ENCODE data around the gene PTCSC3.

The PTCSC3 gene

DNA sequence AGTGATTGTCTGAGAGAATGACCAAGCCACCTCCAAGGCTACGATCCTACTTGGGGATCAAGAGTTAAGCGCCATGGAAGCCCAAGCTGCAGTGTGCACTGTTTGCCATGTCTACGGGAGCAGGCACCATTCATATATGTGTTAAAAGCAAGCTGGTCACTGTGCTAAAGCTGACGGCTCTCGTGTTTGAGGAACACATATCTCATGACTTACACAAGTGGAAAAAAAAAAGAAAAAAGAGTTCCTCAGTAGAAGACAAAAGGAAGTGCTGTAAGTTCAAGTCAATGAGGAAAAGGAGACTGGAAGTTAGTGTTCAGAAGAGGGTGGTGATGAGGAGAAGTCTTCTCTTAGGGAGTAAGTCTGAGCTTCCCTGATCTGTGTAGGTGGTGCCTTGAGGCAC lies 4.9 kb upstream of the PTCSC3 start:
- no peak overlapping the region for H3K4me3 ChIP-seq (ENCODE audit: low read length in 2 of 2)
- no CpG with 5 or more reads among the region's 5 CpGs for WGBS, 2 donors (ENCODE audit: extremely low coverage in 2 of 2, insufficient read length in 2 of 2, insufficient replicate concordance in 1 of 2)

DNA sequence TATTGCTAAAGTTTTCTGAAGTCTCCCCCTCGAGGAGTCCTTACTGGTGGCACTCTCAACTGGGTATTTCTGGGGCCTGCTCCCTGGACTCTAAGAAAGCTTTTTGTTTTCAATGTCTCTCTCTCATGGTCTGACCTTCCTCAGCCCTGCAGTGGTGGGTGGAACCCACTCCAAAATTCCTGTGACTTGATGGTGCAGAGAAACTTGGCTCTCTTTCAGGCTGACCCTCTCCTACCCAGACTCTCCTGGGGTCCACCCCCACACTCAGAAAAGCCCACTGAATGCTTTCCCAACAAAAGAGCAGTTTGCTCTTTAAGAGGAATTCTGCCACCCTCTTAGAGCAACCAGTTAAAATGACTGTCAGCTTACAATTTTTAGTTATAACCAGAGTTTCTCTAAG lies 967 bp upstream of the PTCSC3 start:
- Histone ChIP-seq H3K79me1 (ENCODE audit: low read depth, low read length) (no peaks in the 10 kb centered on the region), H3K14ac (ENCODE audit: low read length) (no peak overlapping the region), H4K91ac (ENCODE audit: low read depth, low read length, poor library complexity) (no peak overlapping the region), H3K36me3 (replicated peaks in 1 of 2; ENCODE audit: control insufficient read depth in 2 of 2, insufficient read depth in 2 of 2, low read length in 2 of 2) (no peaks in the 10 kb centered on the region), H2BK5ac (ENCODE audit: low read length) (no peak overlapping the region), H3K23ac (ENCODE audit: low read depth, low read length, poor library complexity) (no peak overlapping the region), H3K18ac (ENCODE audit: low read length) (no peak overlapping the region), H3K27me3 (ENCODE audit: control insufficient read depth in 3 of 3, insufficient read depth in 3 of 3, low read depth in 1 of 3, low read length in 3 of 3) (peaks cover 0 to 22% (median 0%) of the 10 kb centered on the region in 3 experiments), H3K9me3 (replicated peaks in 1 of 2; ENCODE audit: control insufficient read depth in 2 of 2, insufficient read depth in 1 of 2, low read depth in 1 of 2, low read length in 2 of 2) (no peaks in the 10 kb centered on the region), H2AFZ (ENCODE audit: low read length) (no peak overlapping the region), H2AK5ac (ENCODE audit: low read depth, low read length) (no peak overlapping the region), H3K9ac (ENCODE audit: low read depth, low read length, poor library complexity) (no peak overlapping the region), H2BK15ac (ENCODE audit: low read length) (no peak overlapping the region), H3K4me3 (ENCODE audit: low read length in 2 of 2) (no peak overlapping the region), H3K27ac (replicated peaks; ENCODE audit: low read length) (no peak overlapping the region), H2BK120ac (ENCODE audit: low read depth, low read length) (no peak overlapping the region), H3K4me1 (ENCODE audit: control insufficient read depth in 2 of 2, insufficient read depth in 1 of 2, low read depth in 1 of 2, low read length in 2 of 2) (no peaks in the 10 kb centered on the region), H3K4me2 (ENCODE audit: insufficient read depth, low read length, poor library complexity, severe bottlenecking) (no peak overlapping the region), H4K8ac (ENCODE audit: low read depth, low read length) (no peak overlapping the region), H2BK12ac (ENCODE audit: low read length) (no peak overlapping the region), H3K4ac (ENCODE audit: low read length) (no peak overlapping the region)
- no CpG with 5 or more reads among the region's 1 CpG for WGBS, 2 donors (ENCODE audit: extremely low coverage in 2 of 2, insufficient read length in 2 of 2, insufficient replicate concordance in 1 of 2)
- no peak for DNase-seq (ENCODE audit: low spot score)

More for the DNA sequence above, 4.9 kb upstream of the PTCSC3 start:
- Histone ChIP-seq H2AK5ac (ENCODE audit: low read depth, low read length) (no peak overlapping the region), H3K27me3 (ENCODE audit: control insufficient read depth in 3 of 3, insufficient read depth in 3 of 3, low read depth in 1 of 3, low read length in 3 of 3) (no peaks in the 10 kb centered on the region), H3K4me1 (ENCODE audit: control insufficient read depth in 2 of 2, insufficient read depth in 1 of 2, low read depth in 1 of 2, low read length in 2 of 2) (no peaks in the 10 kb centered on the region), H3K14ac (ENCODE audit: low read length) (no peak overlapping the region), H2BK12ac (ENCODE audit: low read length) (no peak overlapping the region), H2AFZ (ENCODE audit: low read length) (no peak overlapping the region), H3K9me3 (replicated peaks in 1 of 2; ENCODE audit: control insufficient read depth in 2 of 2, insufficient read depth in 1 of 2, low read depth in 1 of 2, low read length in 2 of 2) (no peaks in the 10 kb centered on the region), H3K79me1 (ENCODE audit: low read depth, low read length) (no peaks in the 10 kb centered on the region), H2BK15ac (ENCODE audit: low read length) (no peak overlapping the region), H3K23ac (ENCODE audit: low read depth, low read length, poor library complexity) (no peak overlapping the region), H3K36me3 (replicated peaks in 1 of 2; ENCODE audit: control insufficient read depth in 2 of 2, insufficient read depth in 2 of 2, low read length in 2 of 2) (no peaks in the 10 kb centered on the region), H2BK120ac (ENCODE audit: low read depth, low read length) (no peak overlapping the region), H2BK5ac (ENCODE audit: low read length) (no peak overlapping the region), H4K8ac (ENCODE audit: low read depth, low read length) (no peak overlapping the region), H4K91ac (ENCODE audit: low read depth, low read length, poor library complexity) (no peak overlapping the region), H3K9ac (ENCODE audit: low read depth, low read length, poor library complexity) (no peak overlapping the region), H3K18ac (ENCODE audit: low read length) (no peak overlapping the region), H3K4me2 (ENCODE audit: insufficient read depth, low read length, poor library complexity, severe bottlenecking) (no peak overlapping the region), H3K27ac (replicated peaks; ENCODE audit: low read length) (no peak overlapping the region), H3K4ac (ENCODE audit: low read length) (no peak overlapping the region)
- DNase-seq (ENCODE audit: low spot score) = no peak

- Histone ChIP-seq H3K4me2 (ENCODE audit: insufficient read depth, low read length, poor library complexity, severe bottlenecking) (no peak overlapping the region), H3K27me3 (ENCODE audit: control insufficient read depth in 3 of 3, insufficient read depth in 3 of 3, low read depth in 1 of 3, low read length in 3 of 3) (peaks cover 0 to 29% (median 0%) of the 10 kb centered on the region in 3 experiments), H3K23ac (ENCODE audit: low read depth, low read length, poor library complexity) (no peak overlapping the region), H3K4ac (ENCODE audit: low read length) (no peak overlapping the region), H2AK5ac (ENCODE audit: low read depth, low read length) (no peak overlapping the region), H3K4me1 (ENCODE audit: control insufficient read depth in 2 of 2, insufficient read depth in 1 of 2, low read depth in 1 of 2, low read length in 2 of 2) (peaks cover 0 to 3% of the 10 kb centered on the region in 2 donors), H2AFZ (ENCODE audit: low read length) (no peak overlapping the region), H3K27ac (replicated peaks; ENCODE audit: low read length) (no peak overlapping the region), H2BK120ac (ENCODE audit: low read depth, low read length) (no peak overlapping the region), H3K14ac (ENCODE audit: low read length) (no peak overlapping the region), H4K91ac (ENCODE audit: low read depth, low read length, poor library complexity) (no peak overlapping the region), H3K79me1 (ENCODE audit: low read depth, low read length) (no peaks in the 10 kb centered on the region), H2BK12ac (ENCODE audit: low read length) (no peak overlapping the region), H2BK5ac (ENCODE audit: low read length) (no peak overlapping the region), H4K8ac (ENCODE audit: low read depth, low read length) (no peak overlapping the region), H3K18ac (ENCODE audit: low read length) (no peak overlapping the region), H2BK15ac (ENCODE audit: low read length) (no peak overlapping the region), H3K36me3 (replicated peaks in 1 of 2; ENCODE audit: control insufficient read depth in 2 of 2, insufficient read depth in 2 of 2, low read length in 2 of 2) (no peaks in the 10 kb centered on the region), H3K9me3 (replicated peaks in 1 of 2; ENCODE audit: control insufficient read depth in 2 of 2, insufficient read depth in 1 of 2, low read depth in 1 of 2, low read length in 2 of 2) (no peaks in the 10 kb centered on the region), H3K9ac (ENCODE audit: low read depth, low read length, poor library complexity) (no peak overlapping the region), H3K4me3 (ENCODE audit: low read length in 2 of 2) (no peak overlapping the region)
- no CpG with 5 or more reads among the region's 5 CpGs for WGBS, 2 donors (ENCODE audit: extremely low coverage in 2 of 2, insufficient read length in 2 of 2, insufficient replicate concordance in 1 of 2)
- no peak for DNase-seq (ENCODE audit: low spot score)
These were observed 1.6 kb downstream of the PTCSC3 start for GRCh38 chr14:36174767-36175424.

DNA sequence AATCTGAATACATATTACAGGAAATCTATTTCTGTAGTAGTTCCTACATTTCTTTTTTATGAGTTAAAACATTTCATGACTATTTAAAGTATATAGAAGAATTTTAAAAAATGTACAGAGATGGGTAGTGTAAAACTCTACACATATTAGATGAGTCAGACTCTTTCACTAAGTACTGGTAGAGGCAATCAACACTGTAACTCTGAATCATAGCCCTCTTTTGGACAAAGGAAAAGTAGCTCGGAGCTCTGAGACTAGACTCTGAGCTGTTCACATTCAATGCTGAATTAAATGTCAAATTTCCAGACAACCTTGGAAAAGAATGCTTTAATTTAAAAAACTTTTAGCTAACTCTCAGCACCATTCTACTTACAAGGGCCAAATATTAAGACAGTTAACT lies 3.4 kb downstream of the PTCSC3 start:
- Histone ChIP-seq H3K14ac (ENCODE audit: low read length) (no peak overlapping the region), H2BK12ac (ENCODE audit: low read length) (no peak overlapping the region), H4K91ac (ENCODE audit: low read depth, low read length, poor library complexity) (no peak overlapping the region), H3K9me3 (replicated peaks in 1 of 2; ENCODE audit: control insufficient read depth in 2 of 2, insufficient read depth in 1 of 2, low read depth in 1 of 2, low read length in 2 of 2) (no peaks in the 10 kb centered on the region), H3K9ac (ENCODE audit: low read depth, low read length, poor library complexity) (no peak overlapping the region), H3K4me1 (ENCODE audit: control insufficient read depth in 2 of 2, insufficient read depth in 1 of 2, low read depth in 1 of 2, low read length in 2 of 2) (peaks cover 0 to 3% of the 10 kb centered on the region in 2 donors), H3K27ac (replicated peaks; ENCODE audit: low read length) (no peak overlapping the region), H3K4me2 (ENCODE audit: insufficient read depth, low read length, poor library complexity, severe bottlenecking) (no peak overlapping the region), H3K4ac (ENCODE audit: low read length) (no peak overlapping the region), H3K18ac (ENCODE audit: low read length) (no peak overlapping the region), H3K79me1 (ENCODE audit: low read depth, low read length) (no peaks in the 10 kb centered on the region), H2BK5ac (ENCODE audit: low read length) (no peak overlapping the region), H3K4me3 (ENCODE audit: low read length in 2 of 2) (no peak overlapping the region), H2AFZ (ENCODE audit: low read length) (no peak overlapping the region), H3K23ac (ENCODE audit: low read depth, low read length, poor library complexity) (no peak overlapping the region), H4K8ac (ENCODE audit: low read depth, low read length) (no peak overlapping the region), H2BK15ac (ENCODE audit: low read length) (no peak overlapping the region), H2BK120ac (ENCODE audit: low read depth, low read length) (no peak overlapping the region), H3K27me3 (ENCODE audit: control insufficient read depth in 3 of 3, insufficient read depth in 3 of 3, low read depth in 1 of 3, low read length in 3 of 3) (peaks cover 0 to 29% (median 0%) of the 10 kb centered on the region in 3 experiments), H2AK5ac (ENCODE audit: low read depth, low read length) (no peak overlapping the region), H3K36me3 (replicated peaks in 1 of 2; ENCODE audit: control insufficient read depth in 2 of 2, insufficient read depth in 2 of 2, low read length in 2 of 2) (no peaks in the 10 kb centered on the region)
- no peak for DNase-seq (ENCODE audit: low spot score)
- no CpG with 5 or more reads among the region's 1 CpG for WGBS, 2 donors (ENCODE audit: extremely low coverage in 2 of 2, insufficient read length in 2 of 2, insufficient replicate concordance in 1 of 2)
